IPS-20b (cell line): Measurements from ENCODE around the gene CAP2.

ENCODE experiments used
- H3K27ac ChIP-seq: one replicate; pipeline ENCODE4 v1.5.1; 2013; ENCODE audit warnings: low read length
- H3K27me3 ChIP-seq: 2 replicates; pipeline ENCODE4 v1.6.1; 2013; ENCODE audit warnings: mild to moderate bottlenecking, low read length, inconsistent platforms; ENCODE audit not compliant: insufficient read depth
- H3K36me3 ChIP-seq: 2 replicates; pipeline ENCODE4 v1.6.1; 2013; ENCODE audit warnings: low read depth, mild to moderate bottlenecking, inconsistent platforms, low read length, moderate library complexity; ENCODE audit not compliant: insufficient read depth
- H3K4me1 ChIP-seq: 2 replicates; pipeline ENCODE4 v1.6.1; 2013; ENCODE audit warnings: mild to moderate bottlenecking, control low read depth, inconsistent platforms, low read length, moderate library complexity; ENCODE audit not compliant: insufficient read depth
- H3K4me3 ChIP-seq: 2 replicates; pipeline ENCODE4 v1.5.1; 2013; ENCODE audit warnings: mild to moderate bottlenecking, low read length, inconsistent platforms
- H3K9ac ChIP-seq: 2 replicates; pipeline ENCODE4 v1.6.1; 2013; ENCODE audit warnings: low read depth, mild to moderate bottlenecking, inconsistent platforms, low read length, moderate library complexity
- H3K9me3 ChIP-seq: 2 replicates; pipeline ENCODE4 v1.6.1; 2013; ENCODE audit warnings: mild to moderate bottlenecking, low read depth, low read length, inconsistent platforms; ENCODE audit not compliant: insufficient read depth

CAP2 gene

GRCh38 chr6:17478946-17479345, 85.6 kb downstream of the CAP2 start:
- Histone ChIP-seq H3K4me1 (no peaks in the 10 kb centered on the region), H3K9me3 (no peaks in the 10 kb centered on the region), H3K36me3 (no peaks in the 10 kb centered on the region), H3K4me3 (no peak overlapping the region), H3K27me3 (no peaks in the 10 kb centered on the region), H3K9ac (no peak overlapping the region), H3K27ac (no peak overlapping the region)

- no peaks in the 10 kb centered on the region for H3K27me3 ChIP-seq
- H3K9me3 ChIP-seq, result no peaks in the 10 kb centered on the region
- no peak overlapping the region for H3K27ac ChIP-seq
- H3K9ac ChIP-seq, result no peak overlapping the region
- no peaks in the 10 kb centered on the region for H3K4me1 ChIP-seq
- no peaks in the 10 kb centered on the region for H3K36me3 ChIP-seq
- H3K4me3 ChIP-seq, result no peak overlapping the region
These were observed 87.1 kb downstream of the CAP2 start for GRCh38 chr6:17480476-17480875.

GRCh38 chr6:17482711-17483110, 89.3 kb downstream of the CAP2 start:
- Histone ChIP-seq H3K4me1 (no peaks in the 10 kb centered on the region), H3K36me3 (no peaks in the 10 kb centered on the region), H3K27me3 (no peaks in the 10 kb centered on the region), H3K27ac (no peak overlapping the region), H3K4me3 (no peak overlapping the region), H3K9me3 (no peaks in the 10 kb centered on the region), H3K9ac (no peak overlapping the region)

- no peaks in the 10 kb centered on the region for H3K9me3 ChIP-seq
- no peak overlapping the region for H3K4me3 ChIP-seq
- H3K4me1 ChIP-seq, result no peaks in the 10 kb centered on the region
- no peak overlapping the region for H3K27ac ChIP-seq
- H3K36me3 ChIP-seq, result no peaks in the 10 kb centered on the region
- no peak overlapping the region for H3K9ac ChIP-seq
- no peaks in the 10 kb centered on the region for H3K27me3 ChIP-seq
These were observed 90.1 kb downstream of the CAP2 start for GRCh38 chr6:17483391-17484016.

- Histone ChIP-seq H3K4me3 (no peak overlapping the region), H3K9me3 (no peaks in the 10 kb centered on the region), H3K27ac (no peak overlapping the region), H3K36me3 (no peaks in the 10 kb centered on the region), H3K9ac (no peak overlapping the region), H3K4me1 (no peaks in the 10 kb centered on the region), H3K27me3 (no peaks in the 10 kb centered on the region)
These were observed 90.9 kb downstream of the CAP2 start for GRCh38 chr6:17484201-17484849.

GRCh38 chr6:17485181-17485580, 91.8 kb downstream of the CAP2 start:
- no peak overlapping the region for H3K27ac ChIP-seq
- no peaks in the 10 kb centered on the region for H3K27me3 ChIP-seq
- no peaks in the 10 kb centered on the region for H3K36me3 ChIP-seq
- no peak overlapping the region for H3K4me3 ChIP-seq
- H3K4me1 ChIP-seq, result no peaks in the 10 kb centered on the region
- H3K9ac ChIP-seq, result no peak overlapping the region
- no peaks in the 10 kb centered on the region for H3K9me3 ChIP-seq

GRCh38 chr6:17485946-17486345, 92.6 kb downstream of the CAP2 start:
- Histone ChIP-seq H3K36me3 (no peaks in the 10 kb centered on the region), H3K27me3 (no peaks in the 10 kb centered on the region), H3K4me3 (no peak overlapping the region), H3K4me1 (no peaks in the 10 kb centered on the region), H3K27ac (no peak overlapping the region), H3K9ac (no peak overlapping the region), H3K9me3 (no peaks in the 10 kb centered on the region)

- Histone ChIP-seq H3K9me3 (no peaks in the 10 kb centered on the region), H3K27ac (no peak overlapping the region), H3K9ac (no peak overlapping the region), H3K4me3 (no peak overlapping the region), H3K27me3 (no peaks in the 10 kb centered on the region), H3K36me3 (no peaks in the 10 kb centered on the region), H3K4me1 (no peaks in the 10 kb centered on the region)
These were observed 93.3 kb downstream of the CAP2 start for GRCh38 chr6:17486680-17487079.

- no peaks in the 10 kb centered on the region for H3K9me3 ChIP-seq
- H3K36me3 ChIP-seq, result no peaks in the 10 kb centered on the region
- H3K9ac ChIP-seq, result no peak overlapping the region
- H3K27ac ChIP-seq, result no peak overlapping the region
- H3K27me3 ChIP-seq, result no peaks in the 10 kb centered on the region
- no peaks in the 10 kb centered on the region for H3K4me1 ChIP-seq
- no peak overlapping the region for H3K4me3 ChIP-seq
These were observed 97.3 kb downstream of the CAP2 start for GRCh38 chr6:17490724-17491123.

- Histone ChIP-seq H3K9me3 (no peaks in the 10 kb centered on the region), H3K9ac (no peak overlapping the region), H3K27ac (no peak overlapping the region), H3K4me1 (no peaks in the 10 kb centered on the region), H3K4me3 (no peak overlapping the region), H3K27me3 (no peaks in the 10 kb centered on the region), H3K36me3 (no peaks in the 10 kb centered on the region)
These were observed 98.2 kb downstream of the CAP2 start for GRCh38 chr6:17491416-17492142.

GRCh38 chr6:17492350-17492749, 99.0 kb downstream of the CAP2 start:
- no peaks in the 10 kb centered on the region for H3K9me3 ChIP-seq
- H3K27ac ChIP-seq, result no peak overlapping the region
- no peaks in the 10 kb centered on the region for H3K36me3 ChIP-seq
- no peaks in the 10 kb centered on the region for H3K27me3 ChIP-seq
- no peak overlapping the region for H3K4me3 ChIP-seq
- H3K4me1 ChIP-seq, result peaks cover under 1% of the 10 kb centered on the region; the same call in 1 of the 2 replicates
- H3K9ac ChIP-seq, result no peak overlapping the region

GRCh38 chr6:17493286-17493685, 99.9 kb downstream of the CAP2 start:
- H3K27me3 ChIP-seq, result no peaks in the 10 kb centered on the region
- no peak overlapping the region for H3K27ac ChIP-seq
- H3K36me3 ChIP-seq, result no peaks in the 10 kb centered on the region
- no peak overlapping the region for H3K4me3 ChIP-seq
- peaks cover 8% of the 10 kb centered on the region for H3K4me1 ChIP-seq
- H3K9me3 ChIP-seq, result no peaks in the 10 kb centered on the region
- no peak overlapping the region for H3K9ac ChIP-seq
